Large intestine (tissue), 3 donors: ENCODE measurements around the gene PDE6C. TPM values are rescaled to one million over a fixed set of nuclear protein-coding genes. Genes with fewer than 3 reads are reported as not detected.

Experiments used
- DNase-seq, 2 donors: peaks; one replicate each; pipeline versions ENCODE4 v3.0.0 to v3.0.0-alpha.2; 2013
- H3K27ac ChIP-seq: one replicate; pipeline ENCODE4 v1.5.1; 2013; ENCODE audit warnings: low read length
- H3K27me3 ChIP-seq: 2 replicates; pipeline ENCODE4 v1.6.1; 2013; ENCODE audit warnings: low read length; ENCODE audit not compliant: control insufficient read depth, insufficient read depth
- H3K36me3 ChIP-seq: 2 replicates; pipeline ENCODE4 v1.6.1; 2013; ENCODE audit warnings: low read length; ENCODE audit not compliant: control insufficient read depth, insufficient read depth
- H3K4me1 ChIP-seq: one replicate; pipeline ENCODE4 v1.6.1; 2013; ENCODE audit warnings: low read length; ENCODE audit not compliant: control insufficient read depth, insufficient read depth
- H3K4me3 ChIP-seq: one replicate; pipeline ENCODE4 v1.5.1; 2013; ENCODE audit warnings: low read length
- H3K9me3 ChIP-seq: one replicate; pipeline ENCODE4 v1.6.1; 2013; ENCODE audit warnings: mild to moderate bottlenecking, low read depth, low read length, moderate library complexity; ENCODE audit not compliant: control insufficient read depth
- WGBS: methylation state at CpG from one replicate; pipeline ENCODE4 v1.1.5; 2013; ENCODE audit warnings: low lambda C conversion rate; ENCODE audit not compliant: insufficient coverage; 5-methylcytosine and 5-hydroxymethylcytosine counted together
- polyA plus RNA-seq: library from polyadenylated mRNA; unstranded; fragments of 120-200 nt; gene quantifications from one replicate; pipeline ENCODE4 v1.2.1, GENCODE V29; 2013

Gene PDE6C
- polyA plus RNA-seq, 1 donor = 0.55 TPM

- Histone ChIP-seq H3K9me3 (no peaks in the 10 kb centered on the region), H3K27ac (no peak overlapping the region), H3K27me3 (peaks cover 36% of the 10 kb centered on the region), H3K4me3 (no peak overlapping the region), H3K36me3 (no peaks in the 10 kb centered on the region), H3K4me1 (no peaks in the 10 kb centered on the region)
- no peak for DNase-seq
- 94% methylated on average over 2 of the region's 2 CpGs for WGBS
Measured at GRCh38 chr10:93603023-93603422, 9.3 kb upstream of the PDE6C start.

GRCh38 chr10:93604146-93604545 lies 8.2 kb upstream of the PDE6C start:
- H3K27ac ChIP-seq = no peak overlapping the region
- WGBS = 75% methylated on average over 2 of the region's 2 CpGs
- no peak overlapping the region for H3K4me3 ChIP-seq
- H3K36me3 ChIP-seq = no peaks in the 10 kb centered on the region
- peaks cover 36% of the 10 kb centered on the region for H3K27me3 ChIP-seq
- no peak for DNase-seq
- no peaks in the 10 kb centered on the region for H3K4me1 ChIP-seq
- H3K9me3 ChIP-seq = no peaks in the 10 kb centered on the region

- no peaks in the 10 kb centered on the region for H3K4me1 ChIP-seq
- no peak overlapping the region for H3K4me3 ChIP-seq
- DNase-seq = no peak
- no peaks in the 10 kb centered on the region for H3K9me3 ChIP-seq
- no peaks in the 10 kb centered on the region for H3K36me3 ChIP-seq
- peaks cover 8% of the 10 kb centered on the region for H3K27me3 ChIP-seq
- WGBS = 90% methylated on average over 2 of the region's 3 CpGs
- H3K27ac ChIP-seq = no peak overlapping the region
Measured at GRCh38 chr10:93608421-93608820, 3.9 kb upstream of the PDE6C start.

GRCh38 chr10:93613126-93613525 lies 789 bp downstream of the PDE6C start:
- Histone ChIP-seq H3K4me3 (no peak overlapping the region), H3K9me3 (no peaks in the 10 kb centered on the region), H3K27ac (no peak overlapping the region), H3K4me1 (no peaks in the 10 kb centered on the region), H3K27me3 (no peaks in the 10 kb centered on the region), H3K36me3 (no peaks in the 10 kb centered on the region)
- DNase-seq = no peak
- 88% methylated on average over 1 of the region's 3 CpGs for WGBS

- Histone ChIP-seq H3K9me3 (no peaks in the 10 kb centered on the region), H3K27me3 (no peaks in the 10 kb centered on the region), H3K27ac (no peak overlapping the region), H3K36me3 (no peaks in the 10 kb centered on the region), H3K4me3 (no peak overlapping the region), H3K4me1 (no peaks in the 10 kb centered on the region)
- no CpG with 5 or more reads among the region's 7 CpGs for WGBS
- DNase-seq = no peak
Measured at GRCh38 chr10:93614101-93614825, 1.9 kb downstream of the PDE6C start.

- WGBS = no CpG with 5 or more reads among the region's 9 CpGs
- no peaks in the 10 kb centered on the region for H3K9me3 ChIP-seq
- no peak for DNase-seq
- no peaks in the 10 kb centered on the region for H3K4me1 ChIP-seq
- H3K27ac ChIP-seq = no peak overlapping the region
- no peaks in the 10 kb centered on the region for H3K36me3 ChIP-seq
- H3K27me3 ChIP-seq = no peaks in the 10 kb centered on the region
- H3K4me3 ChIP-seq = no peak overlapping the region
Measured at GRCh38 chr10:93615576-93616235, 3.4 kb downstream of the PDE6C start.

GRCh38 chr10:93620925-93621324 lies 8.6 kb downstream of the PDE6C start:
- peaks cover 2% of the 10 kb centered on the region for H3K27me3 ChIP-seq
- H3K9me3 ChIP-seq = no peaks in the 10 kb centered on the region
- H3K4me1 ChIP-seq = no peaks in the 10 kb centered on the region
- H3K4me3 ChIP-seq = no peak overlapping the region
- no peaks in the 10 kb centered on the region for H3K36me3 ChIP-seq
- DNase-seq = no peak
- no peak overlapping the region for H3K27ac ChIP-seq
- WGBS = 80% methylated on average over 1 of the region's 7 CpGs

GRCh38 chr10:93622942-93623341 lies 10.6 kb downstream of the PDE6C start:
- no peaks in the 10 kb centered on the region for H3K36me3 ChIP-seq
- no CpG with 5 or more reads among the region's 1 CpG for WGBS
- no peak overlapping the region for H3K27ac ChIP-seq
- H3K9me3 ChIP-seq = no peaks in the 10 kb centered on the region
- no peak overlapping the region for H3K4me3 ChIP-seq
- no peaks in the 10 kb centered on the region for H3K4me1 ChIP-seq
- DNase-seq = no peak
- peaks cover 2% of the 10 kb centered on the region for H3K27me3 ChIP-seq

GRCh38 chr10:93628858-93629257 lies 16.5 kb downstream of the PDE6C start:
- Histone ChIP-seq H3K9me3 (no peaks in the 10 kb centered on the region), H3K27ac (no peak overlapping the region), H3K27me3 (no peaks in the 10 kb centered on the region), H3K36me3 (no peaks in the 10 kb centered on the region), H3K4me1 (no peaks in the 10 kb centered on the region), H3K4me3 (no peak overlapping the region)
- DNase-seq = no peak
- WGBS = no CpG with 5 or more reads among the region's 4 CpGs

GRCh38 chr10:93629647-93630305 lies 17.4 kb downstream of the PDE6C start:
- DNase-seq = no peak
- Histone ChIP-seq H3K27me3 (no peaks in the 10 kb centered on the region), H3K4me3 (no peak overlapping the region), H3K9me3 (no peaks in the 10 kb centered on the region), H3K27ac (no peak overlapping the region), H3K36me3 (no peaks in the 10 kb centered on the region), H3K4me1 (no peaks in the 10 kb centered on the region)
- WGBS = no CpG with 5 or more reads among the region's 7 CpGs
